GM12878 (cell line): ENCODE results near the gene SH3GL2.

Experiments used
- BCL3 ChIP-seq: IDR thresholded peaks from 2 replicates; pipeline ENCODE4 v1.6.1; 2011; ENCODE audit warnings: borderline replicate concordance, low read depth, mild to moderate bottlenecking, moderate library complexity, low read length; ENCODE audit not compliant: insufficient read depth, poor library complexity, severe bottlenecking
- CTCF ChIP-seq, 3 experiments: IDR thresholded peaks in 2 of 3; conservative IDR thresholded peaks in 1 of 3; 2 replicates each; pipeline ENCODE4 v1.5.1; 2011; ENCODE audit warnings: low read depth in 3 of 3, low read length in 3 of 3, mild to moderate bottlenecking in 3 of 3, control low read depth in 2 of 3, moderate library complexity in 2 of 3, inconsistent platforms in 1 of 3, mixed read lengths in 1 of 3; ENCODE audit not compliant: control insufficient read depth in 2 of 3, insufficient read depth in 1 of 3; ENCODE audit errors: extremely low read depth in 1 of 3
- NFIC ChIP-seq: IDR thresholded peaks from 2 replicates; pipeline ENCODE4 v1.6.1; 2012; ENCODE audit warnings: low read depth, mild to moderate bottlenecking, inconsistent platforms, low read length, moderate library complexity
- POLR2A ChIP-seq: IDR thresholded peaks from 2 replicates; pipeline ENCODE4 v1.6.1; 2011; ENCODE audit warnings: low read depth, mild to moderate bottlenecking, low read length
- RAD21 ChIP-seq: IDR thresholded peaks from 2 replicates; pipeline ENCODE4 v1.6.1; 2011; ENCODE audit warnings: mild to moderate bottlenecking, low read depth, low read length, moderate library complexity; ENCODE audit not compliant: insufficient read depth
- RCOR1 ChIP-seq: conservative IDR thresholded peaks from 2 replicates; pipeline ENCODE4 v1.6.1; 2012; ENCODE audit warnings: low read depth, low read length, improper control_type of control experiment
- ZBTB40 ChIP-seq: fragments of 450-650 bp; IDR thresholded peaks from 2 replicates; pipeline ENCODE4 v1.6.1; 2016; ENCODE audit warnings: mild to moderate bottlenecking, moderate library complexity, borderline replicate concordance
- ZNF622 ChIP-seq: fragments of 450-650 bp; IDR thresholded peaks from 2 replicates; pipeline ENCODE4 v1.6.1; 2017; ENCODE audit warnings: mild to moderate bottlenecking, inconsistent platforms

GRCh38 chr9:17556255-17556654, 22.6 kb upstream of the SH3GL2 start:
- TF ChIP-seq CTCF (IDR thresholded peaks at IDR 0.05 in 2 of 3, conservative IDR thresholded peaks at IDR 0.05 in 1 of 3; ENCODE audit: control insufficient read depth in 2 of 3, extremely low read depth in 1 of 3, insufficient read depth in 1 of 3, low read depth in 3 of 3, low read length in 3 of 3), result no peak
- TF ChIP-seq RCOR1, result no peak
- no peak for TF ChIP-seq BCL3
- no peak for TF ChIP-seq ZNF622
- TF ChIP-seq RAD21, result no peak
- no peak for TF ChIP-seq NFIC
- no peak for TF ChIP-seq POLR2A
- no peak for TF ChIP-seq ZBTB40
